Measurements from ENCODE around the gene SP140.
"Not testable (repeated sequence)": the region's sequence is repeated elsewhere in the genome, so short reads cannot be mapped to it uniquely, and the experiment has no call there.

The SP140 gene

DNA sequence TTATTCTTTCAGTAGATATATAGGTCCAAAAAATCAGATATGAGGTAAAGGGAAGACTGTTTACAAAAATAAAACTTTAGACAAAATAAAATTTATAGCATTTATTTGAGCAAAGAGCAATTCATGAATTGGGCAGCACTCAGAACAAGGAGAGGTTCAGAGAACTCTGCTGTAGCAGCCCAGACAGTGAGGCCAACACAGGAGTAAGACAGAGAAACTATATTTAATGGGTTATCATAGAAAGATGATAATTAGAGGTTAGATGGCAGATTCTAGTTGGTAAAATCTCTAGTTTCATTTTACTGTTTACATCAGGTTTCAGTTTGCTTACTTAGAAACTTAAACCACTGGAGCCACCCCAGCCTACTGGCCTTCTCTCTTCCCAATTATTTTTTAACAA, 71.4 kb downstream of the SP140 start:
- DNase-seq = no peak

- no peak for DNase-seq
Observed at GRCh38 chr2:230299618-230300017, 74.1 kb downstream of the SP140 start.

DNA sequence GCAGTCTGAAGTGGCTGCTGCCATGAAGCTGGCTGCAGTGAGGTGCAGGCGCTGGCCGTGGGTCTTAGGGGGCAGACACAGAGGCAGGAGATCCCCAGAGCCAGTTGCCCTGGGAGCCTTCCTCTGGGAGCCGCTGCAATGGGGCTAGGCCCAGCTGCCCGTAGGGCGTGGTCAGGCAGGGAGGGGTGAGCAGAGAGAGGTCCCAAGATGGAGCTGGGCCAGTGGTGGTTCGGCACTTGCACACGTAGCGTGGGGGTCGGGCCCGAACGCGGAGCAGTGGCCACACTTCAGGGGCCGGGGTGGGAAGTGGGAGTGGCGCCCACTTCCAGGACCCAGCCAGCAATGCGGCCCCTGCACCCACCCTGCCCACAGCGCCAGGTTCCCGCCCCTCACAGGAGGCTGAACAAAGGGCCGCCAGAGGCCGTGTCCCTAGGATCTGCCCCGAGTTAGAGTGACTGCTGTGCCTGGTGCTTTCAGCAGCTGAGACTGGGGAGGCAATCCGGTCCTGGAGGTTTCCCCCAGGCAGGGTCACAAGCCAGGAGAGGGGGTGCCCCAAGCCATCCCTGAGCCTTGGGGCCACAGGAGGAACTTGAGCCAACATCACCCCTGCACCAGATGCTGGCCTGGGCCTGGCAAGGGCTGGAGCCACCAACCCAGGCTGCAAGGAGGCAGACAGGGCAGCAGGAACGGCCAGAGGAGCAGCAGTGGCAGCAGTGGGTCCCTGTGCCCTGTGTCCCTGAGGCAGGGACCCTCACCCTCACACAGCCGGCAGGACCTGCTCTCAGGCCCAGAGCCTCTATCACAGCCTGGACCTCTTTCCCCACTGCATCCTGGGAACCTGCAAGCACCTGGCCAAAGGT, 80.1 kb downstream of the SP140 start:
- no peak for DNase-seq

DNA sequence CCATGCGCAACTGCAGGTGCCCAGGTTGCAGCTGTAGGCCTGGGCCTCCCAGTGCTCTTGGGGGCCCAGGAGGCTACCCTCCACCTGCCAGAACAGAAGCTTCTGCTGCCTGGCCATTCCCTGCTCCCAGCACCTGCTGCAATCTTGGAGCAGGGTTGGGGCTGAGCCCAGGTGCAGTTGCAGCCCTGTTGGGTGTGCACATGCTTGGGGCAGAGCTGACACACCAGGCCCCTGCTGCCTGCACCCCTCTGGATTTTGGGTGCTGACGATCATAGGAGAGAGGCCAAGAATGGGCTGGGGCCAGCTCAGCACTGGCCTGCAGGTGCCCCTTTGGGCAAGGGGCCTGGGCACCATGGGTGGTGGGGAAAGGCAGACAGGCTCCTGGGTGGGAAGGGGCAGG, 80.9 kb downstream of the SP140 start:
- no peak for DNase-seq

DNA sequence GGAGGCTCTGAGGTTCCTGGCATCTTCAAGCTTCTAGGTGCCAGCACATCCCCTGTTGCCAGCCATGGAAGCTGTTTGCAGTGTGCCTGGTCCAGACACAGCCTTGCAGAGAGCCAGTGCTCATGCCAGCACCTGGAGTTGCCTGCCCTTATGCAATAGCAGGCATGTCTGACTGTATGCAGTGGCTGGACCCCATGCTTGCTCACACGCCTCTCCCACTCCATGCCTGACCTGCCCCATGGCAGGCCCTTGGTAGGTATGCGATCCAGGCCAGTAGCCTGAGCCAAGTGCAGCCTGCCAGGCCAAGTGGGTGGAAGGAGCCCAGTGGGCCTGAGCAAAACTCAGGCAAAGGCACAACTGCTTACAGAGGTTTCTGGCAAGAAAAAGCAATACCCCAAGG, 81.9 kb downstream of the SP140 start:
- no peak for DNase-seq

DNA sequence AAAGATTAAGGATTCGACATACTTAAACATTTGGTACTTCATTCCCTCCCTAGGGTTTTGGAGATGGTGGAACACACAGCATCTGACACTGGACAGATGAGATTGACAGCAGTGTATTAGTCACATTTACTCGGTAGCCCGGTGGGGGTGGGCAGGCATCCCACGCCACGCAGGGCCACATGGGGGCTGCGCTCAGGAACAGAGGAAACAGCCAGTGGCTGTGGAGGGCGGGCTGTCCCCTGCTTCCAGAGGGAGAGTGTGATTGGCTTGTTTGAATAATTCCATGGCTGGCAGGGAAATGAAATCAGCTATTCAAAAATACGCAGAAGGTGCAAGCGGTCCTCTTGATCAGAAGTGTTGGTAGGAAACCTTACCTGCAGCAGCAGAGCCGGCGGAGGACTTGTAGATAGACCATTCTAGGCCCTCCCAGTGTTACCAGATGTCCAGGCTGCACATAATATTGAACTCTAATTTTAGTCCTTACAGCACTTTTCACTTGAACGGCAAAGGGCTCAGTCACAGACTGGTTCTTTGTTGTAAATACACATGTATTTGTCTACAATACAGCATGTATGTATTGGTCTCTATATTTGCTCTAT, 83.0 kb downstream of the SP140 start:
- DNase-seq = no peak

DNA sequence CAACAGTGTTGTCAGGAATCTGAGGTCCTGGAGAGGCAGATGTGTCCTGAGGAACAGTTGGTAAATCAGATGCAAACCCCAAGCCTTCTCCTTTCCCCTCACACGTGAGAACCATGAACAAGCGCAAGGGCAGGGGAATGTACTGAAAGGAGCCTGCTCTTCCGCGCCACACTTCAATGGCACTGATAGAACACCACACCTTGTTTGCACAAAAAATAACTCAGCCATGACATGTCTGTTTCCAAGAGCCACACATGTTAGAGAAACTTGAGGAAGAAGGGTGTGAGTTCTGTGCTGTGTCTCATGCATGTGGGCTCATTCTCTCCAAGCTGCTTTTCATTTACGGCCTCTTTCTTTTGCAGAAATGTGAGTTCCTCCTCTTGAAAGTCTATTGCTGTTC, 85.3 kb downstream of the SP140 start:
- not testable (repeated sequence) for DNase-seq

DNA sequence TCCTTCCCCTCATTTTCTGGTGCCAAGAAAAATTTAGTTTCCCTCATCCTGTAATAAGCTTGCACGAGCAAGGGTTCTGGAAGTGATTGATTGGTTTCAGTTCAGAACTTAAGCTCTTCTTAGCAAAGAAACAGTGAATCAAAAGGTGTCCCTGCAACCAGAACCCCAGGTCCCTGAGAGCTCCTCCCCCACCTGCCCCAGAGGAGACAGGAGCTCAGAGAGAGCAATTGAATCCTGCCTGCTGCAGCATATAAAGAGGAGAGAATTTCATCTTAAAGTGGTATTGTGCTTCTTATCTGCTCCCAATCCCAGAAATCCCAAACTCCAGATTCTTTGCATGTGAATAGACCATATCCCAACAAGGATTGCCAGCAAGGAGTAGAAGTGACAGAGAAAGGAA, 86.1 kb downstream of the SP140 start:
- not testable (repeated sequence) for DNase-seq

- DNase-seq = no peak
Observed at GRCh38 chr2:230312638-230313037, 87.1 kb downstream of the SP140 start.

GRCh38 chr2:230317366-230317765, 91.8 kb downstream of the SP140 start:
- no peak for DNase-seq

DNA sequence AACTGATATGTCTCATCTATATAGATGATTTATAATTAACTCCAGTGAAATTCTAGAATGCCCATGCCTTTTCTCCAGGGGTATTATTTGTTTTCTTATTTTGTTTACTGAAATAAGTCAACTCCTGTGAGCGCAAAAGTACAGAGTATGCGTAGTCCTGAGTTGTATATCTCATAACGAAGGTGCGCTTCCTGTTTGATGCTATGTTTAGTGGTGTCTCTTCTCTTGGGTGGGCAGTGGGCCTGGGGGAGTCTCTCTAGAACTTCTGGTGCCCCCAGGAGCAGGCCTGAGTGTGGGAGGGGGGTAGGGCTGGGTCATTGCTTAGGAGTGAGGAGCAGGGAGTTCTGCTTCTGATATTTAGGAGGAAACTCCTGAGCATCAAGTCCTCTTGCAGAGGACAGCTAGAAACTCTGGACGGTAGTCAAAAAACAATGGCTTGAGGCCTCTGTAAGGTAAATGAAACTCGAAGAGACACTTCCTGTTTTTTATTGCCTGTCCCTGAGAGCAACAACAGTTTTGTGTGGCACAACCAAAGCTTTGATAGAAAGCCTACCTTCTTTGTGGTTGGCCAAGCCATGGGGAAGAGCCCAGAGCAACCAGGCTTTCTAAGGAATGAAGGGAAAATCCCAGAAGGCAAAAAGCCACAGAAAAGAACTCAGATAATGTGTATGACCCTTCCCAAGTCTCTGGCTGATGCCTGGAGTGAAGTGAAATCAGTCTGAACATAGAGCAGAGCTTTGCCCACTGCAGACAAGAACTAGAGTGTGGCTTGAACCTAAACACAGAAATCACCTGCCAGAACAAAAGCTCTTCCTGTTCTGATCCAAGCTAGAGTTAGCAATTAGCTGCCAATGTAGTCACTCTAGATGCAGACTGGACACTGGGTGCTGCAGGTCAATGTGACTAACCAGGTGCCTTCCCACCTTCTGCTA, 92.9 kb downstream of the SP140 start:
- no peak for DNase-seq

- DNase-seq = no peak
Observed at GRCh38 chr2:230319211-230319862, 93.8 kb downstream of the SP140 start.

GRCh38 chr2:230321031-230321430, 95.5 kb downstream of the SP140 start:
- DNase-seq = no peak

GRCh38 chr2:230322561-230323384, 97.2 kb downstream of the SP140 start:
- no peak for DNase-seq

GRCh38 chr2:230323385-230324106, 98.0 kb downstream of the SP140 start:
- DNase-seq = no peak

- DNase-seq = no peak
Observed at GRCh38 chr2:230324503-230324902, 99.0 kb downstream of the SP140 start.

- no peak for DNase-seq
Observed at GRCh38 chr2:230325316-230326243, 100.0 kb downstream of the SP140 start.

DNA sequence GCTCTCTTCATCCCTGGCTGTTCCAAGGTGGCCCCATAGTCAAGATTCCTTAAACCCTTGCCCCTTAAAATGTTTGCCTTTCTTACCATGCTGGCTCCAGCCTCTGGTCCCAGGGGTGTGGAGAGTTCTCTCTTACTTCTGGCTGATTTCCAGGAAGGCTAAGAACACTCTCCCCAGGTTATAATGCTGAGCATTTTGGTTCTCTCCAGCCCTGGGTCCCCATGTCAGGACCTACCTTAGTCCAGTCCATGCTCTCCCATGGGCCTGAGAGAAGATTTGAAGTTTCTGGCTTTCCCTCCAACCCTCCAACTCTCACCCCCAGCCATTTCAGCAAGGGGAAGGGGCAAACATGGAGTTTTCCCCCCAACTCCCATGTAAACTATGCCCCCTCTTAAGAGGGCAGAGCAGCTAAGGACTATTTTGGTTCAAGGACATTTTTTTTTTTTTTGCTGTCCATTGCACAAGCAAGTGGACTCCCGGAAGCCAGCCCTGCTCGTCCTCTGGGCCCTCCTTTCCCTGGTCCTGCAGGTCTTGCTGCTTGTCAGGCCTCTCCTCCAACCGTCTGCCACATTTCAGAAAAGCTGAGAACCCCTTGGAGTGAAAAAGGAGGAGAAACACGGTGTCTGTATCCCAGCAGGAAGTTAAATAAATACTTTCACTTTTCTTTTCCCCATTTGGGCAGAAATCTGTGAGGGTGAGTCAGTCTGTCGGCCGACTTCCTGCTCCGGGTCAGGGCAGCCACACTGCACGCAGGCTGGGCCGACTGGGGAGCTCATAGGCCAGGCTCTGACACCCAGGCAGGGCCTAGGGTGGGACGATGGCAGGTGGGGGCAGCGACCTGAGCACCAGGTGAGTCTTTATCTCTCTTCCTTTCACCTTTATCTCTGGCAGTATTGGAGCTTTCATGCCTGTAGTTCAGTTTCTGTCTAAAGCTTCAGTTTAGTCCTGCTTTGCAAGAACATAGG, 101.2 kb downstream of the SP140 start, which contains the start of gene SP140L:
Gene SP140L (plus strand): TSS at position 741 of the 965 bp plus-strand sequence. CDS start 77 bp downstream, at position 818.
- DNase-seq = no peak

Measured in DMS 273 treated with DMSO at 0.1 percent for 48 hours (cell line).